HG02610 (cell line): ENCODE results near the gene BRAP.
"Not testable (repeated sequence)": the region's sequence is repeated elsewhere in the genome, so short reads cannot be mapped to it uniquely, and the experiment has no call there.

Experiments
- ATAC-seq: cut with Tn5 transposase; IDR thresholded peaks from one replicate; pipeline ENCODE4 v1.9.1; 2021; ENCODE audit warnings: mild to moderate bottlenecking, moderate library complexity; ENCODE audit not compliant: unreplicated experiment

Gene BRAP

DNA sequence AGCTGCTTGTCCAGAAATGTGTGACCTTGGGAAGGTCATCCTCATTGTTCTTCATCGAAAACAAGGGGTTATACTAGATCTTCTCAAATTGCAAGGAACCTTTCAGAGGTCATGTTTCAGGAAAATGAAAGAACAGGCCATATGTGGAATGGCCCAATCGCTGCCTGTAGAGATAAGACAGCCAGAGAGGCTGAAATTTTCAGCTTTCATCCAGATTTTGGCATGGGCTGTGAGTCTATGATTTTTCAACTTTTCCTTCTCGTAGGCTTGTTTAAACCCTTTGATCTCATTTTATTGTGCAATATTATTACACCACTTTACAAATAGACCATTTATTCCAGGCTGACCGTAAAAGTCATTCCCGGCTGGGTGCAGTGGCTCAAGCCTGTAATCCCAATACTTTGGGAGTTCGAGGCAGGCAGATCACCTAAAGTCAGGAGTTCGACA, 69.6 kb downstream of the BRAP start:
- ATAC-seq, result no peak

DNA sequence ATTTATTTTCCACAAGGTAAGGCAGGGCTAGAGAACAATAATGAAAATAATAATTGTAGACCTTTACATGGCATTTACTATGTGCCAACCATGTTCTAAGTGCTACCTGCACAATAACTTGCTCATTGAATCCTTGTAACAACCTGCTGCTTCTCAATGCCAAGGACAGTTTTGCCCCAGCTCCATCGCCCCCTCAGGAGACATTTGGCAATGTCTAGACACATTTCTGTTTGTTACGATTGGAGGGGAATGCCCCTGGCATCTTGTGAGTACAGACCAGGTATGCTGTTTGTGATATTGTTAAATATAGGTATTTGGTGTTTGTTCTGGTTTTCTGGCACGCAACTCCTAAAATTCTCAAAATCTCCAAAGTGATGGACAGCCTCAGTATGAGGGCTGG, 78.5 kb downstream of the BRAP start:
- ATAC-seq, result no peak

DNA sequence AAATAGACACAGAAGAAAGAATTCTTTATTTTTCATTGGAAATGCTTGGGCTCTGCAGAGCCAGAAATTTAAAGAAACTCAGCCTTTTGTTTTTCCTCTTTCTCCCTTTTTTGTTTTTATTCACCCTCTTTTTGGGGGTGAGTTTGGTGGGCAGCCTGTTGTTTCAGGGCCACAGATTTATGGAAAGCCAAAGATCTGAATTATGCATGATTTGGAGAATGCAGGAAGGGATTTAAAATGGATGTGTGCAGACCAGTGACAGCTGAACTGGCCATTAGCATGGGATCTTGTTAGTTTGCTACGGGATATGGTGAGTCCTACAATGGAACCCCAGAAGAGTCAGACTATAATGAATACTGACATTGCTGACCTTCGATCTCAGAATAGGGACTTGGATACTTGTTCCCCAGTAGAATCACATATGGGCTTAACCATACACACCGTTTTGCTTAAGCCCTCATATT, 79.0 kb downstream of the BRAP start:
- ATAC-seq, result no peak

DNA sequence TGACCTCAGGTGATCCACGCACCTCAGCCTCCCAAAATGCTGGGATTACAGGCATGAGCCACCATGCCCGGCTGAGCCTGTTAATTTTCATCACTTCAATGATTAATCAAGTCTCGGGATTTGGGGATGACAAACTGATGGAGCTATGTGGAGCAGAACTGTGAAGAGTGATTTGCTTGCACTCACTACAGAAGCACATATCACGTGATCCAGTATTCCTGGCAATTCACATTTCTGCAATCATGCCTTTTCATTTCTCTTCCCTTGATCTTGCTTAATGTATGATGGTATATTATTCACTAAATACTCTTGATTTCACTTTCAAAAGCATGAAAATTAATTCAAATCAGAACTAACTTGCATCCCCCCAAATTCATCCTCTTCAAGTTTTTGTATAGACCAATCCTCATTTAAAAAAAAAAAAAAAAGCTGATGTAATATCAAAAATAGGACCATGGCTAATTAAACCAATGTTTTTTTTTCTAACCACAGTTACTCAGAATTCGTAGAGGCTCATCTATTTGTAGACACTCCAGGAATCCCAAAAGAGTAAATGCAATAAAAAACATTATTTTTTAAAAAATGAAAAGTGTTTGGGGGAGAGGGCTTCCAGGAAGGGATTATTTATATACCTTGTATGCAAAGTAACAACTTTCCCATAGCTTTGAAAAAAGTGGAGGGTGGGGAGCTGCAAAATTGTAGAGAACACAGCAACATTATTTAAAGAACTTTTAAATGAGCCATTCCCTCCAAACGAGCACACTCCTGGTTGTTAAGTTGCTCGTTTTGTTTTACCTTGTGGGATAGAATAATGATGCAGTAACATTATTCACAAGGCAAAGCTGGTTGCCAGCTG, 79.6 kb downstream of the BRAP start:
- no peak for ATAC-seq

DNA sequence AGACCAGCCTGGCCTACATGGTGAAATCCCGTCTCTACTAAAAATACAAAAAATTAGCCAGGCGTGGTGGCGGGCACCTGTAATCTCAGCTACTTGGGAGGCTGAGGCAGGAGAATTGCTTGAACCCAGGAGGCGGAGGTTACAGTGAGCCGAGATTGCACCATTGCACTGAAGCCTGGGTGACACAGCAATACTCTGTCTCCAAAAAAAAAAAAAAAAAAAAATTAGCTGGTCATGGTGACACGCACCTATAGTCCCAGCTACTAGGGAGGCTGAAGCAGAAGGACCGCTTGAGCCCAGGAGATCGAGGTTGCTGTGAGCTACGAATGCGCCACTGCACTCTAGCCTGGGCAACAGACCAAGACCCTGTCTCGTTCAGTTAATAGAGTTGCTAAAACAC, 82.9 kb downstream of the BRAP start:
- ATAC-seq, result not testable (repeated sequence)

DNA sequence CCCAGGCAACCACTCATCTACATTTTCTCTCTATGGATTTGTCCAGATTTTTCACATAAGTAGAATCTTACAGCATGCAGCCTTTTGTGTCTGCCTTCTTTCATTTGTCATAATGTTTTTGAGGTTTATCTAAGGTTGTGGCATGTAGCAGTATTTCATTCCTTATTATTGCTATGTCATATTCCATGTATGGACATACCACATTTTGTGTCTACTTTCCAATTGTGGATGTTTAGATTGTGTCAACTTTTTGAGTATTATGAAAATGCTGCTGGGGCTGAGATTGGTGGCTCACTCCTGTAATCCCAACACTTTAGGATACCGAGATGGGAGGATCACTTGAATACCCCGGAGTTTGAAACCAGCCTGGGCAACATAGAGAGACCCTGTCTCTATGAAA, 83.4 kb downstream of the BRAP start:
- ATAC-seq, result no peak

DNA sequence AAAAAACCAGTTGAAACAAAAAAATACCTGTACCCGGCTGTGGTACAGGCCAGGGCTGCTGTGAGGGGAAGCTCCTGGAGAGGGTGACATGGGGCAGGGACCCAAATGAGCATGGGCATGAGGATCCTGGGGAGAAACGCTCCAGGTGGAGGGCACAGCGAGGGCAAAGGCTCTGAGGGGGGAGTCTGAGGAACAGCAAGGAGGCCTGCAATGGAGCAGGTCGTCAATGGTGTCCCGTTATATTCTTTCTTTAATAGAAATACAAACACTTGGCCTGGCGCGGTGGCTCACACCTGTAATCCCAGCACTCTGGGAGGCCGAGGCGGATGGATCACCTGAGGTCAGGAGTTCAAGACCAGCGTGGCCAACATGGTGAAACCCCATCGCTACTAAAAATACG, 84.8 kb downstream of the BRAP start:
- not testable (repeated sequence) for ATAC-seq

DNA sequence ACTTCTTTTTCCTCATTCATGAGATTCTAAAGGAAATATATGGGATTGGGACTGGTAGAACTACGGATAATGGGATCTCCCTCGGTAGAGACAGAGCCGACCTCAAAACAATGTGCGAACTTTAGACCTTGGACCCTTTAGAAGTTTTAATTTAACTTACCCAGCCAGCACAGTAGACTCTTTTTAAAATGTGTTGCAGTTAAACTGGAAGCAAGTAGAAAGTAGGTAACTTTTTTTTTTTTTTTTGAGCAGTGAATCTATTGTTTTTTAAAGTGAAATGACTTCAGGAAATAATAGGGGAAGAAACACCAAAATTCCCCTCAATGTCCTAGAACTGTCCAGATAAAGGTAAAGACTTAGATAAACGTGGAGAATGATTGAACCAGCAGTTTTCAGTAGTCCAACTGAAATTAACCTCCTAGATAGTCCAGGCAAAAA, 85.5 kb downstream of the BRAP start:
- ATAC-seq, result no peak

DNA sequence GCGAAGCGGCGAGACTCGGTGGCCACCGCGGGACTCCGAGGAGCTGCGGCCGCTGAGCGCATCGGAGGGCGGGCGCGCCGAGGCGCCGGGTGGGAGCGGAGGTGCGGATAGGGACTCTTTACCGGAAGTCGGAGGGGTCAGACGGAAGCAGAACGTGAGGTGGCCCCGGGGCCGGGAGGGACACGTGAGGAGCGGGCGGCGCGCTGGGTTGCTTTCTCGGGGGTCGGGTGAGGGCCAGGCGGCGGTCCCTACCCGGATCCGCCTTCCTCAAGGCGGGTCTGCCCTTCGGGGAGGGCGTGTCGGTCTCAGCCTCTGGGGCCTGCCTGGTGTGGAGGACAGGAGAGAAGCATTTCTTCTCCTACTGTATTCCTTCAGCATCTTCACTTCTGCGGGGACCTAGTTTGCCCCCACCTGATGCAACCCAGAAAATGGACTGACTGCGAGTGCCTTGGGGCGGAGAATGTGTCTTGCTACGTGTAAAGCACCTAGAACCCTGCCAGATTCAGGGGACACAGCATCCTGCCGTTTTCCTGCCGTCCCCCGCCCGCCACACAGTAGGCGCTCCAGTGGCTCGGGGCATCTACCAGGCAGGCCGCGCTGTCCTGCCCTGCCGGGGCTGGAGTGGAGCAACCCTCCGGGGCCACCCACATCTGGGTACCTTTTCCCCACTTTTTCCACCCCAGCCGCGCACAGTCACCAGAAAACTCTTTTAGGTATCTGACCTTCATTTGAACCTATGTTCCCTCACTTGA, 86.1 kb downstream of the BRAP start:
- peak; percentile 75 for ATAC-seq

DNA sequence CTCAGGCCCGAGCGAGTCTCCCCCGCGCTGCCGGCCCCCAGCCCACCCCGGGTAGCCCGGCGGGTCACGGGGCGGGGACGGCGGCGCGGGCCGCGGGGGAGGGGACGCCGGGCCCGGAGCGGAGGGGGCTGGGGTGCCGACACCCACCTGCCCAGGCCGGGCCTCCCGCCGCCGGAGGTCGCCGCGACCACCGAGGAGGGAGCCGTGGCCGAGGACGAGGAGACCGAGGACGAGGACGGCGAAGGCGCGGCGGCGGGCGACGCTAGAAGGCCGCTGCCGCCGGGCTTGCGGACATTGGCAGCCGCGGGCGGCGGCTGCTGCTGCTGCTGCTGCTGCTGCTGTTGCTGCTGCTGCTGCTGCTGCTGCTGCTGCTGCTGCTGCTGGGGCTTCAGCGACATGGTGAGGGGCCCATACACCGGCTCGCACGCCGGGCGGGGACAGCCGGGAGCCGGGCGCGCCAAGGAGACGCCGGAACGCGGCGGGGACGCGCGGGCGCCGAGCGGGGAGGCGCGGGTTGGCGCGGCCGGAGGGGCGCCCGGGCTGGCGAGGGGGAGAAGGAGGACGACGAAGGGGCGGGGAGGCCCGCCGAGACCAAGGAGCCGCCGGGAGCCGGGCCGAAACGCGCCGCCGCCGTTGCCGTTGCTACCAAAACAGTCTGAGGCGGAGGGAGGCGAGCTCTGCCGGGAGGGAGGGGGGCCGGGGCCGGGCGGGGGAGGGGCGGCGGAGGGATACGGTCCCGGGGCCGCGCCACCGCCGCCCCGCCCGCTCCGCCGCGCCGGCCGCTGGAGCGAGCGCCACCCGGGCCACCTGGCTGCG, 86.9 kb downstream of the BRAP start, which contains the start of gene ATXN2:
Gene ATXN2, minus strand, starts transcription at position 679 of the 816 bp plus-strand sequence. Its CDS starts 281 bp downstream, at position 398.
- peak; percentile 37 for ATAC-seq

DNA sequence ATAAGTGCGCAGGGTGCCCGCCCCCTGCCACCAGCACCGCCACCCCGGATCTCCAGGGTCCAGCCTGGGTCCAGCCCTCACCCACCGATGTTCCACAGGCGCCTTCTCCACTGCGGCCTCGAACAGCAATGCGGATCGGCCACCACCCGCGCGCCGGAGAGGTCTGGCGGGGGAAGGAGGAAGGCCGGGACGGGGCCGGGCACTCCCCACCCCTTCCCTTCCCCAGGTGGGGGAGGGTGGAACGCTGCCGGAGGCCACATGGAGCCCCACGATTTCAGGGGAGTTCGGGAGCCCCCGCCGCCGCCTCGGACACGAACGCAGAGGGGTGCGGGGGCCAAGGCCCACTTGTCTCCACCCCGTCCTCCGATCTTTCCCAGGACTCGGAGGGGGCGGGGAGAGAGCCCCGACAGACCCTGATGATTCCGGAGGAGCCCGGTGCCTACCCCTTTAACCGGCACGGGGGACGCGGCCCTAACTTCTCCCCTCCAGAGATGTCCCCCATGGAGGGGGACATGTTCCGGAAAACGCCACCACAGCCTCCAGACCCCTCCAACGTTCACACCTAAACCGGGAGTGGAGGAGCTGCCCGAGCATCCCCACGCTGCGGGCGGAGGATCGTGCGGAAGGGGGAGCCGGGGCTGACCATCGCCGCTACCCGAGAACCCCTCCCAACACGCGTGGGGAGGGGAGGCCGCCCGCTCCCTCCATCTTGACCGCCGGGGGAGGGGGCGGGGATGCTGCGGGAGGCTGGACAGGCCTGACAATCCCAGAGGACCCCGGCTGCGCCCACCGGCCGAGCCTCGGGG, 87.7 kb downstream of the BRAP start:
- ATAC-seq, result no peak

DNA sequence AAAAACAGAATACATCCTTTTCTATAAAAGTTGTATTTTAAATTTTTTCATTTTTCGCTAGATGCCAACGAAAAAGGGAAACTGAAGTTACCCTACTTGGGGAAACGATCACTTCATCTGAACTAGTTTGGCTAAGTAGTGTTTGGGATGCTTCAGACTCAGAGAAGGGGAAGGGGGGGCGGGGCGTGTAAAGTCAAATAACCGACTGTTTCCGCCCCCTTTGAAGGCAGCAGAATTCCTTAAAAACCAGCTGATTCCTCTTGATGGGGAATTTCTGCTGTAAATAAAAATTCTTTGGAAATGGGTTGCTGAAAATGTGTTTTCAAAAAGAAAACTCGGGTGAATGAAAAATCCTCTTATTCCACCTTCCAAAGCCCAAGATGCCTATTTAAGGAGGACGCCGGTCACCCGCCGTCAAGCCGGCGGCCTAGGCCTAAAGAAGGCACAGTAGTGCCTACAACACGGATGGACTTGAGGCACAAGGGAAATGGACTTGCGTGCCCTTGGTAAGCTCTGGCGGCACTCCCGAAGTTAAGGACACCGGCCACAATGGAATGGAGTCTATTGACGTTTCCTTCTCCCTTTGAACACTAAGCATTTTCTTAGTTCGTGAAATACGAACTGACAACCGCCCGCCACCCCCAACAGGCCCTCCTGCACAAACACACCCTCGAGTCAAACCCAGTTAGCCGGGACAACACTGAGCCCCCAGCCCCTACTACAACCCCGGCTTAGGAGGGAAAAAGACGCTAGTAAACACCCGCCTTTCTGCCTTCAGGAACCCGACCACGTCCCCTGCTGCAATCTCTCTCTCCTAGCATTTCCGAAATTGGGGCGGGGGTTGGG, 88.5 kb downstream of the BRAP start:
- ATAC-seq, result no peak

DNA sequence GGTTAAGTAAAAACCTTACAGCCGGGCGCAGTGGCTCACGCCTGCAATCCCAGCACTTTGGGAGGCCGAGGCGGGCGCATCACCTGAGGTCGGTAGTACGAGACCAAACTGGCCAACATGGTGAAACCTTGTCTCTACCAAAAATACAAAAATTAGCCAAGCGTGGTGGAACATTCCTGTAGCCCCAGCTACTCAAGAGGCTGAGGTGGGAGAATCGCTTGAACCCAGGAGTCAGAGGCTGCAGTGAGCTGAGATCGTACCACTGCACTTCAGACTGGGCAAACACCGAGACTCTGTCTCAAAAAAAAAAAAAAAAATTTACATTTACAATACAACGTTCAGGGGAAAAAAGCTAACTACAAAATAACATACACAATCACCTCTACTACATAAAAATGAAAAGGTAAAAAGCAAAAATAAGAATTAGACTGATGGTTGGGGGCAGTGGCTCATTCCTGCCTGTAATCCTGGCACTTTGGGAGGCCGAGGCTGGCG, 90.4 kb downstream of the BRAP start:
- ATAC-seq, result not testable (repeated sequence)
